ENCODE results near the gene NDEL1.

Gene NDEL1

GRCh38 chr17:8504460-8505207 lies 69.0 kb downstream of the NDEL1 start:
- no peak for DNase-seq
- no peak for ATAC-seq

GRCh38 chr17:8506145-8506544 lies 70.5 kb downstream of the NDEL1 start:
- DNase-seq, result no peak
- ATAC-seq, result no peak

- no peak for DNase-seq
- ATAC-seq, result no peak
Measured at GRCh38 chr17:8514801-8515200, 79.1 kb downstream of the NDEL1 start.
